Adipose tissue (tissue), 3 donors: ENCODE data around the gene UNC93B1. TPM values are rescaled to one million over a fixed set of nuclear protein-coding genes. Genes with fewer than 3 reads are reported as not detected.
"Not testable (repeated sequence)": the region's sequence is repeated elsewhere in the genome, so short reads cannot be mapped to it uniquely, and the experiment has no call there.

ENCODE experiments used
- H3K27ac ChIP-seq: one replicate; pipeline ENCODE4 v1.5.1; 2013; ENCODE audit warnings: low read depth, low read length
- WGBS, 3 donors: extraction: QIAGEN DNeasy Blood & Tissue Kit; methylation state at CpG; one replicate each; pipeline ENCODE4 v1.1.7; 2013; 5-methylcytosine and 5-hydroxymethylcytosine counted together
- polyA plus RNA-seq, 3 donors: library from polyadenylated mRNA; stranded (reverse); fragments of 200-250 nt; gene quantifications; one replicate each; pipeline ENCODE4 v1.2.3, GENCODE V29; 2013
- donor health status: healthy with polysubstance abuse.
- donor health status: Bipolar disorder and iron deficiency.
- donor health status: healthy.

UNC93B1 gene
- polyA plus RNA-seq, 3 donors = 10.7 to 27.1 (median 16.2) TPM

DNA sequence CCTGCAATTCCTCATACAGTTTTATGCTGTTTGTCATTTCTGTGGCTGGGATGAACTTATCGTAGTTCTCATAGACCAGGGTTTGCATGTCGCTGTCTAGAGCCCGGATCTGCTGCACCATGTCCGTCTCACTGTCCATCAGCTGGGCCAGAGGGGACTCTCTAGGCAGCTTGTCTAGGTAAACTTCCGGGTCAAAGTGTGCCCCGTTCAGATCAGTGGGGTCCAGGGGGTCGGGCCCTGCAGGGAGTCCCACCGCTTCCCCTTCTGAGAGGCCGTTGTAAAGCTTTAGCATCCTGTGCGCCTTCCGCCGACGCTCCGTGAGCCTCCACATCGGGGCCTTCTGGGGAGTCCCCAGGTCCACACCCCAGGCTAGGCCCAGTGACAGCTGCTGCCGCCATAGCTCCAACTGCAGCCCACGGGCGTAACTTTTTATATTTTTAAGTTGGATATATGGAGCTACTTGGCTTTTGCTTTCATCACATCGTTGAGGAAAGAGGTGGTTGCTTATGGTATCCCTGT, 38.0 kb downstream of the UNC93B1 start:
- 91 to 94% (median 92%) methylated on average over 19 of the region's 19 CpGs for WGBS, 3 donors
- not testable (repeated sequence) for H3K27ac ChIP-seq

DNA sequence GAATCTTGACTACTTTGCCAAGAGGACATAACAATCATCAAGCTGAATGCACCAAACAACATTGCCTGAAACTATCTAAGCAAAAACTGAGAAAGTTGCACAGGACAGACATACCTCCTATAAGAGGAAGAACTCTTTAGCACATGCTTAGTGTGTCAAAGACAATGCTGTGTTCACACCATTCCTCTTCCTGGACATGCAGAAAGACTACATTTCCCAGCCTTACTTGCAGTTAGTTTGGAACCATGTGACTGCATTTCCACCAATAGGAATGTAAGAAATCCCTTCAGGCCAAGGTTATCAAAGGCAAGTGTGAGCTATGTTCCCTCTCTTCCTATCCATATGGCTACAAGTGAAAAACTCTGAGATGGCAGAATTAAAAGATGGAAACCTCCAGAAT, 39.2 kb downstream of the UNC93B1 start:
- H3K27ac ChIP-seq = not testable (repeated sequence)

DNA sequence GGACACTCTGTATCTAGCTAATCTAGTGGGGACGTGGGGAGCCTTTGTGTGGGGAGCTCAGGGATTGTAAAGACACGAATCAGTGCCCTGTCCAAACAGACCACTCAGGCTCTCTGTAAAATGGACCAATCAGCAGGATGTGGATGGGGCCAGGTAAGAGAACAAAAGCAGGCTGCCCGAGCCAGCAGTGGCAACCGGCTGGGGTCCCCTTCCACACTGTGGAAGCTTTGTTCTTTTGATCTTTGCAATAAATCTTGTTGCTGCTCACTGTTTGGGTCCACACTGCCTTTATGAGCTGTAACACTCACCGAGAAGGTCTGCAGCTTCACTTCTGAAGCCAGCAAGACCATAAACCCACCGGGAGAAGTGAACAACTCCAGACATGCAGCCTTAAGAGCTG, 40.0 kb downstream of the UNC93B1 start:
- 51 to 64% (median 63%) methylated on average over 6 of the region's 6 CpGs for WGBS, 3 donors
- not testable (repeated sequence) for H3K27ac ChIP-seq

DNA sequence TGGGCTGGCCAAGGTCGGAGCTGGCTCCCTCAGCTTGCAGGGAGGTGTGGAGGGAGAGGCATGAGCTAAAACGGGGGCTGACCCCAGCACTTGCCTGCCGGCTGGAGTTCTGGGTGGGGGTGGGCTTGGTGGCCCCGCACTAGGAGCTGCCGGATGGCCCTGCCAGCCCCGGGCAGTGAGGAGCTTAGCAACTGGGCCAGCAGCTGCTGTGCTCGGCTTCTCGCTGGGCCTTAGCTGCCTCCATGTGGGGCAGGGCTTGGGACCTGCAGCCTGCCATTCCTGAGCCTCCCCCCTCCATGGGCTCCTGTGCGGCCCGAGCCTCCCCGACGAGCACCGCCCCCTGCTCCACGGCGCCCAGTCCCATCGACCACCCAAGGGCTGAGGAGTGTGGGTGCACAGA, 40.7 kb downstream of the UNC93B1 start:
- 88 to 93% (median 89%) methylated on average over 13 to 16 of the region's 16 CpGs for WGBS, 3 donors
- not testable (repeated sequence) for H3K27ac ChIP-seq

DNA sequence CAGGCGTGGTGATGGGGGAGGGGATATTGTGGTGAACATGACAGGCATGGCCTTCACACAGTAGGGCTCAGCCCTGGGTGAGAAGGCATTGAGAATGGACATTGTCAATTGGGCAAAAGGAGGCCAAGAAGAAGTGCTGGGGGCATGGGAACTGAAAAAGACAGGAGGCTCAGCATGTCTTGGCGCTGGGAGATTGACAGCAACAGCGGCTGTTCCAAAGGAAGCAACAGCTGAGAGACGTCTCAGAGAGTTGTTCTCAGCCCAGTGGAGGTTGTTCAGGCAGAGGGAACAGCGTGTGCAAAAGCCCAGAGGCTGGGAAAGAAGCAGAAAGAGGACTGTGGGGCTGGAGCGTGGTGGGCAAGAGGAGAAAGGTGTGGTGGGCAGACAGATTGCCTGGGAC, 47.7 kb downstream of the UNC93B1 start:
- not testable (repeated sequence) for H3K27ac ChIP-seq
- WGBS, 3 donors = 71 to 75% (median 71%) methylated on average over 6 of the region's 6 CpGs

DNA sequence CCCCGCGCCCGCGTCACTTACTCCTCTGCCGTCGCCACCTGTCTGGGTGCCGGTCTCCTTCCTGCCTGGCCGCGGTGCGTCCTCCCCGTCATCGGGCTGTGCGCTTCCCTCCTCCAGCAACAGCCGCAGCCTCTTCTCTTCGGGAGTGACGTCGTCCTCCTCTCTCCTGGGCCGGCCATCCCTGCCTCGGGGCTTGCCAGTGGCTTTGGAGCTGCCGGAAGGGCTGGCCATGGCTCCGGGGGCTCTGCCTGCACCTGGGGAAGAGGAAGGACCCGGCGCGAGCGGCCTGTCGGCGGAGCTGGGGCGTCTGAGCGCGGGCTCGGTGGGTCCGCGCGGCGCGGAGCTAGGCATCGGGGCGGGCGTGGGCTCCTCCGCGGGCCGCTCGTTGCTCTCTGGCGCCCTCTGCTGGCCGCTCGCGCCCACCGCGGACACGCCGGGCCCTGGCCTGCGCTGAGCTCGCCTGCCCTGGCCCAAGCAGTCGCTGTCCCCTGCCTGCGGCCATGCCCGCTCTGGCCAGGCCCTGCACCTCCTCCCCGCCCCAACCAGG, 48.4 kb downstream of the UNC93B1 start:
- not testable (repeated sequence) for H3K27ac ChIP-seq
- 1% methylated on average over 28 to 57 of the region's 57 CpGs for WGBS, 3 donors

DNA sequence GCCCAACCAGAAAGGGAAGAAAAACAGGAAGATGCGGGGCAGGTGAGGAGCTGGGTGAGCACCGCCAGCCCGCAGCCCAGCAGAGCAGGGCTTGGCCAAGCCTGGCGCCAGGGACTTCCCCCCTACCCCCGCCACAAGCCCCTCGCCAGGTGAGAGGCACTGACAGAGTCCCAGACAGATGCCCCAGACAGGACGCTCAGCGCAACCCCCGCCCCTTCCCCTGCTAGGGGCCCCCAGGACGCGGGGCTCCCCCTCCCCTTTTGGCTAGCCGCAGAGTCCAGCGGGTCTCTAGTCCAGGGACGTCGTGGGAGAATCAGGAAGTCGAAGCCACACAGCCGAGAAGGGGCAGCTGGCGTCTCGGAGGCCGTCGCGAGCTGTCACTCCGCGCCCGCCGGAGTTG, 48.9 kb downstream of the UNC93B1 start:
- 2 to 4% (median 3%) methylated on average over 16 to 26 of the region's 26 CpGs for WGBS, 3 donors
- not testable (repeated sequence) for H3K27ac ChIP-seq

DNA sequence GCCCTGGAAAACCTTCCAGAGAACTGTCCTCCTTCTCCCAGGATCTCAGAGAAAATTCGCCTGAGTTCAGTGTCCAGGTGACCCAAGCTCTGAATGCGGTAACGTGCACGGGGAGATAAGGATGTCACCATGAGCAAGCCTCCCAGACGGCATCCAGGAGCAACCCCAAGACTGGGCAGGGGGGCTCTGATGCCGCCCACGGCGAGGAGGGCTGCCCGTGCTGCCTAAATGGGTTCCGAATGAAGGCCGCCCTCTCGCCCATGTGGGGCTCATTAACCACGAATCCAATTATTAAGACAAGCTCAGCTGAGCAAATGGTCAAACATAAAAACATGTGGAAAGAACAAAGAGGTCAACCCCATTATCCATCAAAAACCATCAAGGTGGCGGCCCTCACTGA, 49.6 kb downstream of the UNC93B1 start:
- 89 to 92% (median 90%) methylated on average over 13 to 14 of the region's 14 CpGs for WGBS, 3 donors
- H3K27ac ChIP-seq = not testable (repeated sequence)

DNA sequence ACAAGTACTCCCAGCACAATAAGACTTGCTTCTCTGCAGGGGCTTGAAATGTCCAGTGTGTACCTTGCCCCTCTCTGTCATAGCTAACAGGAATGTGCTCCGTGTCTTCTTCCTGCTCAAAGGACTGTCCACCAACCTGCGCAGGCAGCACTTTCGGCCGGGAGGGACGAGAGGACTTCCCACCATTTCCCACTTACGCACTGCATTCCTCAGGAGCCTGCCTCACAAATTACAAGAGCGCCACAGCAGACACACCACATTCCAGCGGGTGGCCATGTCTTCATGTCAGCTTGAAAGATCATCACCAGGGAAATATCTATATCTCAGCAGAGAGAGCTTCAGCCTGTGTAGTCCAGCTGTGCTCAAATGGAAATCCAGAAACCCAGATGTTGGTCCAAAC, 53.2 kb downstream of the UNC93B1 start:
- not testable (repeated sequence) for H3K27ac ChIP-seq
- WGBS, 3 donors = 68 to 76% (median 72%) methylated on average over 8 of the region's 8 CpGs

DNA sequence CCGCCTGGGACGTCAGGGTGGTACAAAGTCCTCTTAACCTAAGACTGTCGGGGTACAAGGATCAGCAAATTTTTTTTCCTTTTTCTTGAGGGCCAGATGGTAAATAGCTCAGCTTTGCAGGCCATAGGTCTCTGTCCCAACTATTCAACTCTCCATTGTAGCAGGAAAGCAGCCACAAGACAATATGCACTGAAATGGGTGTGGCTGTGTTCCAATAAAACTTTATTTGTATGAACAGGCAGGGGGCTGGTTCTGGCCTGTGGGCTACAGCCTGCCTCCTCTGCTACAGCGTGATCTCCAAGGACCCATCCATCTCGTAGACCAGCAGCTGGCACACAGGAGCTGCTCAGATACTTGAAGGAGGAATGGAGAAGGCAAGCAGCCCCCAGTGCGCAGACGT, 56.1 kb downstream of the UNC93B1 start:
- not testable (repeated sequence) for H3K27ac ChIP-seq
- WGBS, 3 donors = 79 to 91% (median 81%) methylated on average over 4 to 5 of the region's 7 CpGs

DNA sequence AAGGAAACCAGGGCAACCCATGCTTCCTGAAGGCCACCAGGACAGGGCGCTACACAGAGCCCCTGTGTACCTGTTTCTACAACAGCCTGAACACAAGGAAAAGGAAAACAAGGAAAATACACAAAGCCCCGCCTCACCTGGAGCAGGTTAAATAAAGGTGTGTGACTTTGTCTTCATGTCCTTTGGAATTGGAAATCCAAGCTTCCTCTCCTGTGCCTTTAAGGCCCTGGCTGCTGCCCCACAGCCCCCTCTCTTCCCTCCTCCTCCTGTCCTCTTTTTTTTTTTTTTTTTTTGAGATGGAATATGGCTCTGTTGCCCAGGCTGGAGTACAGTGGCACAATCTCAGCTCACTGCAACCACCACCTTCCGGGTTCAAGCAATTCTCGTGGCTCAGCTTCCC, 57.5 kb downstream of the UNC93B1 start:
- not testable (repeated sequence) for H3K27ac ChIP-seq
- 84 to 92% (median 86%) methylated on average over 4 of the region's 4 CpGs for WGBS, 3 donors

DNA sequence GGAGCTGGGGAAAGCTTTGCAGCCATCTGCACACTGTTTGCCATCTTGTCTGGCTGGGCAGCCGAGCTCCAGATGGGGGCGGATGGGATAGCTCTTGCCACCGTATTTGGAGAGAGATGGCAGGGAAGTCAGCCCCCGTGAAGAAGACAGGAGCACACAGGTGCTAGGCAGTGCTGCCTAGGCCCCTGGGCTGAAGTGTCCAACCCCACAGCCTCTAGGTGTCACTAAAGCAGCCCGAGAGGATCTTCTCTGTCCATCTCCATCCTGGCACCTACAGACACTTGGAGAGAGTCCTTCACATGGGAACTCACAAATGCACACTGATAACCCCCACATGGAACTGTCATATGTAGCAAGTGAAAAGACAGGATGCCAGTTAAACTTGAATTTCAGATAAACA, 60.5 kb downstream of the UNC93B1 start:
- H3K27ac ChIP-seq = not testable (repeated sequence)
- 57 to 66% (median 59%) methylated on average over 1 to 4 of the region's 5 CpGs for WGBS, 3 donors

Other genes with a start within 250 kb of the UNC93B1 start
- gene ALDH3B1, start 6.2 kb upstream of the UNC93B1 start, polyA plus RNA-seq = 1 to 10 TPM; 3.1 to 8.7 (median 6.9) TPM
- 100 to 1,000 TPM in 2 of 3 donors, 10 to 100 TPM in 1; 77.7 to 240 (median 115) TPM for gene NDUFS8, start 26.6 kb upstream of the UNC93B1 start, polyA plus RNA-seq
- gene TCIRG1, start 34.9 kb upstream of the UNC93B1 start, polyA plus RNA-seq = 100 to 1,000 TPM; 109 to 263 (median 130) TPM
- gene CHKA, start 117.3 kb upstream of the UNC93B1 start, polyA plus RNA-seq = 10 to 100 TPM; 14.3 to 16.4 (median 16.0) TPM
- gene KMT5B, start 209.2 kb upstream of the UNC93B1 start, polyA plus RNA-seq = 10 to 100 TPM; 10.6 to 19.2 (median 16.8) TPM